Measurements from ENCODE around the gene SEMA4B. TPM values are rescaled to one million over a fixed set of nuclear protein-coding genes. Genes with fewer than 3 reads are reported as not detected.

Gene SEMA4B
- total and polyA plus RNA-seq, 9 of the 15 experiments (the other 6 are each of a cell fraction or from before 2014, with no cell fraction given), result 1.3 to 33.6 (median 11.0) TPM

GRCh38 chr15:90265271-90266060 is 64.3 kb downstream of the SEMA4B start, which contains the start of gene NGRN (continued):
- TF ChIP-seq AFF1 (IDR thresholded peaks at IDR 0.05; ENCODE audit: low read depth in 1 of 2, partially characterized antibody in 2 of 2) (peak in 1 of 2 experiments; percentile 56), E2F3 (CRISPR knock-in tag; IDR thresholded peaks at IDR 0.05) (no peak), FOXP1 (CRISPR knock-in tag; IDR thresholded peaks at IDR 0.05) (peak; percentile 75; the same call in 1 of the 2 replicates), NFIC (IDR thresholded peaks at IDR 0.05) (peak; percentile 45), ETV1 (tag; conservative IDR thresholded peaks at IDR 0.05; ENCODE audit: low read depth) (peak; percentile 94), CHCHD3 (CRISPR knock-in tag; IDR thresholded peaks at IDR 0.05) (no peak), ZNF316 (IDR thresholded peaks at IDR 0.05) (no peak), RNF2 (IDR thresholded peaks at IDR 0.05) (peak; percentile 54), ZBTB7A (IDR thresholded peaks at IDR 0.05; ENCODE audit: borderline replicate concordance, control insufficient read depth, low read depth, low read length) (no peak), DIDO1 (tag; IDR thresholded peaks at IDR 0.05; ENCODE audit: low read depth) (peak; percentile 22), ZNF232 (CRISPR knock-in tag; IDR thresholded peaks at IDR 0.05) (no peak), MXI1 (IDR thresholded peaks at IDR 0.05; ENCODE audit: low read depth, low read length) (peak; percentile 75), TRIM24 (IDR thresholded peaks at IDR 0.05) (0 out of 4 replicates have a peak, but pooled peaks of 1 of the 2 experiments have one; percentile 9), TCF3 (CRISPR knock-in tag; IDR thresholded peaks at IDR 0.05) (0 out of 2 replicates have a peak, but pooled peaks have one; percentile 2)
